Fibroblast of pulmonary artery (primary cell): ENCODE results near the gene MYO1B.

Source experiments
- DNase-seq: peaks from one replicate; pipeline ENCODE4 v3.0.0-alpha.2; 2010; ENCODE audit warnings: low read depth
- H3K4me3 ChIP-seq: replicated peaks from 2 replicates; pipeline ENCODE4 v1.5.1; 2011; ENCODE audit warnings: low read depth, mild to moderate bottlenecking, control low read depth, low read length, moderate library complexity
- CTCF ChIP-seq: IDR thresholded peaks from 2 replicates; pipeline ENCODE4 v1.5.1; 2011; ENCODE audit warnings: mild to moderate bottlenecking, control low read depth, low read length, inconsistent platforms; ENCODE audit errors: missing control alignments

MYO1B gene

GRCh38 chr2:191415101-191415500 lies 169.9 kb downstream of the MYO1B start:
- no peak overlapping the region for H3K4me3 ChIP-seq
- DNase-seq = no peak
- no peak for TF ChIP-seq CTCF

- DNase-seq = no peak
- TF ChIP-seq CTCF = no peak
- H3K4me3 ChIP-seq = no peak overlapping the region
Measured at GRCh38 chr2:191415858-191416257, 170.7 kb downstream of the MYO1B start.

GRCh38 chr2:191417746-191418145 lies 172.5 kb downstream of the MYO1B start:
- TF ChIP-seq CTCF = no peak
- DNase-seq = no peak
- H3K4me3 ChIP-seq = no peak overlapping the region

GRCh38 chr2:191421950-191422349 lies 176.7 kb downstream of the MYO1B start:
- no peak for TF ChIP-seq CTCF
- DNase-seq = no peak
- H3K4me3 ChIP-seq = no peak overlapping the region

- H3K4me3 ChIP-seq = no peak overlapping the region
- no peak for TF ChIP-seq CTCF
- DNase-seq = no peak
Measured at GRCh38 chr2:191427031-191427430, 181.8 kb downstream of the MYO1B start.

GRCh38 chr2:191428141-191428540 lies 182.9 kb downstream of the MYO1B start:
- no peak overlapping the region for H3K4me3 ChIP-seq

More at GRCh38 chr2:191428141-191428540, 182.9 kb downstream of the MYO1B start:
- DNase-seq = no peak
- no peak for TF ChIP-seq CTCF
